ENCODE measurements around the gene PLOD1.

GRCh38 chr1:11906870-11907269 lies 27.6 kb upstream of the PLOD1 start:
- TF ChIP-seq CTCF (IDR thresholded peaks at IDR 0.05) (no peak), EZH2 (IDR thresholded peaks at IDR 0.05; ENCODE audit: borderline replicate concordance, insufficient read depth, low read depth, low read length, poor library complexity, severe bottlenecking) (no peak)

Measured in B cell (primary cell).